ENCODE measurements around the gene PCDH10. TPM values are rescaled to one million over a fixed set of nuclear protein-coding genes. Genes with fewer than 3 reads are reported as not detected.
"Not testable (repeated sequence)": the region's sequence is repeated elsewhere in the genome, so short reads cannot be mapped to it uniquely, and the experiment has no call there.

The PCDH10 gene
- total RNA-seq, 1 donor from 2014 or later = 0.52 TPM

- Histone ChIP-seq H3K9me3 (ENCODE audit: control insufficient read depth in 3 of 3, low read length in 3 of 3) (no peaks in the 10 kb centered on the region), H3K9ac (ENCODE audit: low read depth in 1 of 3, low read length in 3 of 3) (no peak overlapping the region), H3K27ac (ENCODE audit: low read depth, low read length) (no peak overlapping the region), H3K4me1 (ENCODE audit: control insufficient read depth in 3 of 3, insufficient read depth in 3 of 3, low read length in 3 of 3) (no peaks in the 10 kb centered on the region), H3K36me3 (ENCODE audit: control insufficient read depth in 3 of 3, insufficient read depth in 3 of 3, low read length in 3 of 3) (no peaks in the 10 kb centered on the region), H3K27me3 (ENCODE audit: control insufficient read depth in 3 of 3, insufficient read depth in 3 of 3, low read length in 3 of 3) (no peaks in the 10 kb centered on the region), H3K4me3 (ENCODE audit: low read length in 3 of 3) (no peak overlapping the region)
Measured at GRCh38 chr4:133233922-133234321, 84.8 kb downstream of the PCDH10 start.

GRCh38 chr4:133240451-133240850 lies 91.4 kb downstream of the PCDH10 start:
- not testable (repeated sequence) for H3K27ac ChIP-seq (ENCODE audit: low read depth, low read length); H3K36me3 ChIP-seq (ENCODE audit: control insufficient read depth in 3 of 3, insufficient read depth in 3 of 3, low read length in 3 of 3); H3K27me3 ChIP-seq (ENCODE audit: control insufficient read depth in 3 of 3, insufficient read depth in 3 of 3, low read length in 3 of 3); H3K4me1 ChIP-seq (ENCODE audit: control insufficient read depth in 3 of 3, insufficient read depth in 3 of 3, low read length in 3 of 3); H3K9me3 ChIP-seq (ENCODE audit: control insufficient read depth in 3 of 3, low read length in 3 of 3); H3K9ac ChIP-seq (ENCODE audit: low read depth in 1 of 3, low read length in 3 of 3); H3K4me3 ChIP-seq (ENCODE audit: low read length in 3 of 3)

All from skeletal muscle tissue (tissue), 4 donors.